Neural cell (in vitro differentiated cells): ENCODE results near the gene OGDH. TPM values are rescaled to one million over a fixed set of nuclear protein-coding genes. Genes with fewer than 3 reads are reported as not detected.

ENCODE experiments used
- H2AFZ ChIP-seq: fragments of 200-600, 300-800 bp; sonication (generic), shearing (Covaris generic); 2 replicates; pipeline ENCODE4 v1.6.0; 2014; ENCODE audit warnings: low read depth, mild to moderate bottlenecking, antibody characterized with exemption, low read length, moderate library complexity
- H3F3A ChIP-seq: fragments of 200-600 bp; shearing (Covaris generic); 2 replicates; pipeline ENCODE4 v1.6.1; 2016; ENCODE audit warnings: mild to moderate bottlenecking, moderate library complexity, mixed read lengths, antibody characterized with exemption, low read length; ENCODE audit not compliant: insufficient read depth, poor library complexity, severe bottlenecking
- H3K27ac ChIP-seq: fragments of 200-600, 300-800 bp; sonication (generic), shearing (Covaris generic); 2 replicates; pipeline ENCODE4 v1.5.1; 2014; ENCODE audit warnings: mild to moderate bottlenecking, low read length, moderate library complexity
- H3K27me3 ChIP-seq: fragments of 300-800, 200-600 bp; sonication (generic), shearing (Covaris generic); 2 replicates; pipeline ENCODE4 v1.6.0; 2014; ENCODE audit warnings: mild to moderate bottlenecking, low read depth, low read length, moderate library complexity; ENCODE audit not compliant: insufficient read depth
- H3K36me3 ChIP-seq: fragments of 300-800, 200-600 bp; sonication (generic), shearing (Covaris generic); 2 replicates; pipeline ENCODE4 v1.5.1; 2014; ENCODE audit warnings: mild to moderate bottlenecking, antibody characterized with exemption, low read length, moderate library complexity; ENCODE audit not compliant: insufficient read depth
- H3K4me2 ChIP-seq: fragments of 300-800, 200-600 bp; sonication (generic), shearing (Covaris generic); 2 replicates; pipeline ENCODE4 v1.6.0; 2014; ENCODE audit warnings: mild to moderate bottlenecking, low read length
- H3K4me3 ChIP-seq: fragments of 300-800, 200-600 bp; sonication (generic), shearing (Covaris generic); 2 replicates; pipeline ENCODE4 v1.5.1; 2014; ENCODE audit warnings: mild to moderate bottlenecking, low read length, moderate library complexity
- H3K79me2 ChIP-seq: fragments of 200-600 bp; shearing (Covaris generic); replicated peaks from 2 replicates; pipeline ENCODE4 v1.6.0; 2014; ENCODE audit warnings: mild to moderate bottlenecking, low read length, moderate library complexity; ENCODE audit not compliant: insufficient read depth
- H3K9ac ChIP-seq: fragments of 300-800, 200-600 bp; sonication (generic), shearing (Covaris generic); 2 replicates; pipeline ENCODE4 v1.6.1; 2016; ENCODE audit warnings: mild to moderate bottlenecking, low read length, mixed read lengths
- H3K9me2 ChIP-seq: fragments of 200-600 bp; shearing (Covaris generic); 2 replicates; pipeline ENCODE4 v1.6.1; 2016; ENCODE audit warnings: mild to moderate bottlenecking, low read length, mixed read lengths; ENCODE audit not compliant: insufficient read depth
- H3K9me3 ChIP-seq: fragments of 200-600, 300-800 bp; sonication (generic), shearing (Covaris generic); 2 replicates; pipeline ENCODE4 v1.6.1; 2016; ENCODE audit warnings: mild to moderate bottlenecking, mixed run types, low read length, moderate library complexity, mixed read lengths
- H4K20me1 ChIP-seq: fragments of 200-600 bp; shearing (Covaris generic); 2 replicates; pipeline ENCODE4 v1.6.1; 2016; ENCODE audit warnings: mild to moderate bottlenecking, mixed run types; ENCODE audit not compliant: insufficient read depth
- EP300 ChIP-seq: fragments of 450-650 bp; conservative IDR thresholded peaks from 2 replicates; pipeline ENCODE4 v1.6.1; 2014; ENCODE audit warnings: antibody characterized with exemption, mild to moderate bottlenecking, moderate library complexity; ENCODE audit not compliant: poor library complexity, severe bottlenecking
- EZH2 ChIP-seq: fragments of 200-600, 300-800 bp; shearing (Covaris generic), sonication (generic); IDR thresholded peaks from 2 replicates; pipeline ENCODE4 v1.6.1; 2014; ENCODE audit warnings: antibody characterized with exemption, low read length, borderline replicate concordance, mild to moderate bottlenecking; ENCODE audit not compliant: insufficient read depth, poor library complexity, severe bottlenecking
- MXI1 ChIP-seq: fragments of 450-650 bp; conservative IDR thresholded peaks from 2 replicates; pipeline ENCODE4 v1.6.1; 2014; ENCODE audit warnings: antibody characterized with exemption, mild to moderate bottlenecking; ENCODE audit not compliant: poor library complexity, severe bottlenecking
- POLR2AphosphoS5 ChIP-seq: IDR thresholded peaks from 2 replicates; pipeline ENCODE4 v1.6.1; 2012
- RAD21 ChIP-seq: fragments of 450-650 bp; conservative IDR thresholded peaks from 2 replicates; pipeline ENCODE4 v1.6.1; 2014; ENCODE audit warnings: antibody characterized with exemption, mild to moderate bottlenecking, moderate library complexity
- SMC3 ChIP-seq: fragments of 450-650 bp; conservative IDR thresholded peaks from 2 replicates; pipeline ENCODE4 v1.6.1; 2014; ENCODE audit warnings: antibody characterized with exemption, mild to moderate bottlenecking, moderate library complexity; ENCODE audit not compliant: poor library complexity
- TAF1 ChIP-seq: IDR thresholded peaks from 2 replicates; pipeline ENCODE4 v1.6.1; 2012; ENCODE audit warnings: low read depth
- polyA plus RNA-seq: library from polyadenylated mRNA; depleted of rRNA; stranded (reverse); fragments of >200 nt; gene quantifications from 2 replicates; pipeline ENCODE4 v1.2.3, GENCODE V29; 2014
- TF ChIP-seq, protein P1 (sequence below): fragments of 450-650 bp; IDR thresholded peaks from 2 replicates; pipeline ENCODE4 v1.5.1; 2014; ENCODE audit warnings: antibody characterized with exemption, mild to moderate bottlenecking, moderate library complexity; ENCODE audit not compliant: poor library complexity, severe bottlenecking
- TF ChIP-seq, protein P2 (sequence below): IDR thresholded peaks from 2 replicates; pipeline ENCODE4 v1.6.1; 2012; ENCODE audit warnings: borderline replicate concordance

The OGDH gene
- polyA plus RNA-seq, 1 donor from 2014 or later, result 16.9 TPM

DNA sequence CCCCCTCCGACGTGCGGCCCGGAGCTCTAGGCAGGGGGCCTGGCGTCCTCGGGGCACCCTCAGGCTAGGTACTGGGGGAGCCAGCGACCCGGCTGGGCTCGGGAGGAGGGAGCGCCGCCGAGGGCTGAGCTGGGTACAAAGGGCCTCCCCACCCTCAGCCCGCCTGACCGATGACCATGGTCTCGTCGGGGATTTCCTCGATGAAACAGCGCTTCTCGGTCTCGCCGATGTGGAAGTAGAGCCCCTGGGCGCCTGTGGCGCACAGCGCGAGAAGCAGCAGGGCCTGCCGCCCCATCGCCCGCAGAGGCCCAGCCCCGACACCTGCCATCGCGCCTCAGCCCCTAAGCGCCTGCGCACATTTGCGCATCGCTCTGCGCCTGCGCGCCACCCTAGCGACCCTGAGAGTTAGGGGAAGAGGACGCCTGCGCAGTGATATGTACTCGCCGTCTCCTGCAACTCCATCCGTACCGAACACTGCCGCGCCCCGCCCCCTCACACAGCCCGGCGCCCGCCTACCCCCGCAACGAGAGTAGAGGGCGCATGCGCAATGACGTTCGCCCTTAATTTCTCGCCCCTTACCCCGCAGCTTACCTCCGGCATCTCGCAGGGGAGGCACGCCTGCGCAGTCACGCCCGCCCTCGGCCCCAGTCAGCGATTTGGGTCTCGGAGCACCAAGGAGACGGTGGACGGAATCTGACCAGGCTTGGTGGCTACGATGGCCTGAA lies 24.4 kb upstream of the OGDH start, which contains the start of gene TMED4:
Gene TMED4 (minus strand): TSS at position 353 of the 725 bp plus-strand sequence. CDS start 25 bp downstream, at position 328.
- Histone ChIP-seq H3K4me2 (peak within 1 kb of the TSS; percentile 86), H3K27ac (peak within 1 kb of the TSS; percentile 97)

DNA sequence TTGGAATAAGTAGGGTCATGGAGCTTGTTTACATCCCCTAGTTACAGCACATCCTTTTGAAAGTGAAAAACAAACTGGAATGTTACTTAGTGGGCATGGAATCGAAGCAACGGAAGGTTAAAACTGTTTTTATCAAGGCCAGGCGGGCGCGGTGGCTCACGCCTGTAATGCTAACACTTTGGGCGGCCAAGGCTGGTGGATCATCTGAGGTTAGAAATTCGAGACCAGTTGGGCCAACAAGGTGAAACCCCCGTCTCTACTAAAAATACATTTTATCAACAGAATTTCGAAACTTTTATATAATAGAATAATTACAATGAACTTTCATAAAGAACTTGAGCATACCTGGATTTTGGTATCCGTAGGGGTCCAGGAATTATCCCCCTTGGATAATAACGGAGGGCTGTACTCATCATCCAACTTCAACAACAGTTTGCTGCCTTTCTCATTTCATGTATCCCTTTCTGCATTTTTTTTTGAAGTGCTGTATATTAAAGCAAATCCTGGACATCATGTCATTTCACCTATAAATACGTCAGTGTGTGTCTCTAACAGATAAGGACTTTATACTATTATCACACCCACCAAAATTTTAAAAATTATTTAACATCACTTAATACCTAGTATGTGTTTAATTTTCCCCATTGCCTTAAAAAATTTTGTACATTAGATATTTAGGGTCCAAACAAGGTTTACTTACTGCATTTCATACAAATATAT lies 23.1 kb upstream of the OGDH start:
- no peak for TF ChIP-seq RAD21
- TF ChIP-seq POLR2AphosphoS5, result no peak
- H3K9me2 ChIP-seq, result no peaks in the 10 kb centered on the region
- peaks cover 13% of the 10 kb centered on the region for H3K79me2 ChIP-seq
- H3K9me3 ChIP-seq, result no peaks in the 10 kb centered on the region
- H3K36me3 ChIP-seq, result peaks cover under 1% of the 10 kb centered on the region
- H4K20me1 ChIP-seq, result no peaks in the 10 kb centered on the region
- no peak overlapping the region for H2AFZ ChIP-seq
- peak overlapping the region; percentile 97 for H3K9ac ChIP-seq
- H3K4me2 ChIP-seq, result peak overlapping the region; percentile 86
- peak overlapping the region; percentile 100 for H3K4me3 ChIP-seq
- H3F3A ChIP-seq, result no peaks in the 10 kb centered on the region
- peak overlapping the region; percentile 97 for H3K27ac ChIP-seq
- no peaks in the 10 kb centered on the region for H3K27me3 ChIP-seq

More for the DNA sequence above, 24.4 kb upstream of the OGDH start, which contains the start of gene TMED4:
- Histone ChIP-seq H3K79me2 (peaks cover 13% of the 10 kb centered on the region), H2AFZ (peak within 1 kb of the TSS; percentile 88), H3K9me2 (no peaks in the 10 kb centered on the region), H3K36me3 (peaks cover 4% of the 10 kb centered on the region), H4K20me1 (no peaks in the 10 kb centered on the region), H3K9ac (peak within 1 kb of the TSS; percentile 97), H3K4me3 (peak within 1 kb of the TSS; percentile 100), H3K27me3 (no peaks in the 10 kb centered on the region), H3K9me3 (no peaks in the 10 kb centered on the region), H3F3A (no peaks in the 10 kb centered on the region)
- TF ChIP-seq MXI1, result peak; percentile 75
- TF ChIP-seq RAD21, result peak; percentile 37
- TF ChIP-seq EP300, result peak; percentile 5
- no peak for TF ChIP-seq EZH2
- peak; percentile 52 for TF ChIP-seq TAF1
- TF ChIP-seq, protein P1, sequence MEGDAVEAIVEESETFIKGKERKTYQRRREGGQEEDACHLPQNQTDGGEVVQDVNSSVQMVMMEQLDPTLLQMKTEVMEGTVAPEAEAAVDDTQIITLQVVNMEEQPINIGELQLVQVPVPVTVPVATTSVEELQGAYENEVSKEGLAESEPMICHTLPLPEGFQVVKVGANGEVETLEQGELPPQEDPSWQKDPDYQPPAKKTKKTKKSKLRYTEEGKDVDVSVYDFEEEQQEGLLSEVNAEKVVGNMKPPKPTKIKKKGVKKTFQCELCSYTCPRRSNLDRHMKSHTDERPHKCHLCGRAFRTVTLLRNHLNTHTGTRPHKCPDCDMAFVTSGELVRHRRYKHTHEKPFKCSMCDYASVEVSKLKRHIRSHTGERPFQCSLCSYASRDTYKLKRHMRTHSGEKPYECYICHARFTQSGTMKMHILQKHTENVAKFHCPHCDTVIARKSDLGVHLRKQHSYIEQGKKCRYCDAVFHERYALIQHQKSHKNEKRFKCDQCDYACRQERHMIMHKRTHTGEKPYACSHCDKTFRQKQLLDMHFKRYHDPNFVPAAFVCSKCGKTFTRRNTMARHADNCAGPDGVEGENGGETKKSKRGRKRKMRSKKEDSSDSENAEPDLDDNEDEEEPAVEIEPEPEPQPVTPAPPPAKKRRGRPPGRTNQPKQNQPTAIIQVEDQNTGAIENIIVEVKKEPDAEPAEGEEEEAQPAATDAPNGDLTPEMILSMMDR, result no peak
- TF ChIP-seq SMC3, result peak; percentile 54
- TF ChIP-seq, protein P2, sequence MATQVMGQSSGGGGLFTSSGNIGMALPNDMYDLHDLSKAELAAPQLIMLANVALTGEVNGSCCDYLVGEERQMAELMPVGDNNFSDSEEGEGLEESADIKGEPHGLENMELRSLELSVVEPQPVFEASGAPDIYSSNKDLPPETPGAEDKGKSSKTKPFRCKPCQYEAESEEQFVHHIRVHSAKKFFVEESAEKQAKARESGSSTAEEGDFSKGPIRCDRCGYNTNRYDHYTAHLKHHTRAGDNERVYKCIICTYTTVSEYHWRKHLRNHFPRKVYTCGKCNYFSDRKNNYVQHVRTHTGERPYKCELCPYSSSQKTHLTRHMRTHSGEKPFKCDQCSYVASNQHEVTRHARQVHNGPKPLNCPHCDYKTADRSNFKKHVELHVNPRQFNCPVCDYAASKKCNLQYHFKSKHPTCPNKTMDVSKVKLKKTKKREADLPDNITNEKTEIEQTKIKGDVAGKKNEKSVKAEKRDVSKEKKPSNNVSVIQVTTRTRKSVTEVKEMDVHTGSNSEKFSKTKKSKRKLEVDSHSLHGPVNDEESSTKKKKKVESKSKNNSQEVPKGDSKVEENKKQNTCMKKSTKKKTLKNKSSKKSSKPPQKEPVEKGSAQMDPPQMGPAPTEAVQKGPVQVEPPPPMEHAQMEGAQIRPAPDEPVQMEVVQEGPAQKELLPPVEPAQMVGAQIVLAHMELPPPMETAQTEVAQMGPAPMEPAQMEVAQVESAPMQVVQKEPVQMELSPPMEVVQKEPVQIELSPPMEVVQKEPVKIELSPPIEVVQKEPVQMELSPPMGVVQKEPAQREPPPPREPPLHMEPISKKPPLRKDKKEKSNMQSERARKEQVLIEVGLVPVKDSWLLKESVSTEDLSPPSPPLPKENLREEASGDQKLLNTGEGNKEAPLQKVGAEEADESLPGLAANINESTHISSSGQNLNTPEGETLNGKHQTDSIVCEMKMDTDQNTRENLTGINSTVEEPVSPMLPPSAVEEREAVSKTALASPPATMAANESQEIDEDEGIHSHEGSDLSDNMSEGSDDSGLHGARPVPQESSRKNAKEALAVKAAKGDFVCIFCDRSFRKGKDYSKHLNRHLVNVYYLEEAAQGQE, result peak; percentile 73
- peak; percentile 92 for TF ChIP-seq POLR2AphosphoS5
